Endothelial cell (in vitro differentiated cells): ENCODE data around the gene ABLIM2. TPM values are rescaled to one million over a fixed set of nuclear protein-coding genes. Genes with fewer than 3 reads are reported as not detected.

Experiments used
- DNase-seq: peaks from one replicate; pipeline ENCODE4 v3.0.0; 2021; ENCODE audit warnings: low spot score
- H3K27ac Mint-ChIP-seq: one replicate; pipeline ENCODE4 v1.8.0; 2021; ENCODE audit warnings: mixed read lengths, inconsistent platforms; ENCODE audit not compliant: unreplicated experiment
- H3K27me3 Mint-ChIP-seq: one replicate; pipeline ENCODE4 v1.8.0; 2021; ENCODE audit warnings: mild to moderate bottlenecking, moderate library complexity, mixed read lengths, inconsistent platforms; ENCODE audit not compliant: unreplicated experiment
- H3K36me3 Mint-ChIP-seq: one replicate; pipeline ENCODE4 v1.8.0; 2021; ENCODE audit warnings: mild to moderate bottlenecking, low read depth, mixed read lengths, inconsistent platforms; ENCODE audit not compliant: unreplicated experiment
- H3K4me1 Mint-ChIP-seq: one replicate; pipeline ENCODE4 v1.8.0; 2021; ENCODE audit warnings: mild to moderate bottlenecking, mixed read lengths, inconsistent platforms; ENCODE audit not compliant: unreplicated experiment
- H3K4me3 Mint-ChIP-seq: one replicate; pipeline ENCODE4 v1.8.0; 2021; ENCODE audit warnings: mild to moderate bottlenecking, mixed read lengths, inconsistent platforms; ENCODE audit not compliant: unreplicated experiment
- H3K9me3 Mint-ChIP-seq: one replicate; pipeline ENCODE4 v1.8.0; 2021; ENCODE audit warnings: mixed read lengths, inconsistent platforms; ENCODE audit not compliant: unreplicated experiment
- total RNA-seq: library from RNA; stranded (reverse); fragmentation: NEBNext Ultra II Directional; extraction: Animal tissue kit (Norgen Biotek cat#: 25700); gene quantifications from one replicate; pipeline ENCODE4 v1.2.1, GENCODE V29; 2021; ENCODE audit not compliant: unreplicated experiment
- TF ChIP-seq, protein P1 (sequence below): fragments of 200-600 bp; sonication (generic); IDR thresholded peaks from one replicate; pipeline ENCODE4 v1.5.0; 2021; ENCODE audit warnings: antibody characterized with exemption; ENCODE audit not compliant: unreplicated experiment

The ABLIM2 gene
- total RNA-seq, 1 donor from 2014 or later, result 0.74 TPM

DNA sequence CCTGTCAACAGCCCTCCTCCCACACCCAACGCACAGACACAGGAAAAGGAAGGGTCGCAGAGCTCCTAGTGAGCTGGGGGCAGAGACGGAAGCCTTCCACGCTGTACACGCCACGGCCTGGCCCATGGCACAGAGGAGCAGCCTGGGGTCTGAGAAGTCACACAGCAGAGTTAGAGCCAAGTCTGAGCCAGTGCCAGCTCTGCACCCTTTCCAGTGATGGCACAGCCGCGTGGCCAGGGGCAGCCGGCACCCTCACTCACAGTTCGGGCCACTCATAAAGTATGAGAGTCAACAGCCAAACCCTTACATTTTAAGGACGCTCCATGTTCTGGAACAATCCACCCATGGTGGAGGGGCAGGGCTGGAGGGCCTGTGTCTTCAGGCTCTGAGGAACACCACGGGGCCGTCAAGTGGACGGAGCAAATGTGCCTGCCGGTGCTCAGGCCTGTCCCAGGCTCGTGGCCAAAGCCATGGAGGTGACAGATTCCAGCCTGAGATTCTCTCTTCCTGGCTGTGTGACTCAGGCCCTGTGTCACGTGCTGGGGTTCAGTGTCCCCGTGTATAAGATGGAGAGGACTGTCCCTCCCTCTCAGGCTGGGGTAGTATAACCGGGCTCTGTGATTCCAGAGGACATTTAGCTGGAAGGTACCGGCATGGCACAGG is 91.2 kb downstream of the ABLIM2 start:
- Mint-ChIP-seq H3K4me1 (no peaks in the 10 kb centered on the region), H3K27ac (no peak overlapping the region), H3K9me3 (peaks cover 21% of the 10 kb centered on the region), H3K36me3 (peaks cover 14% of the 10 kb centered on the region), H3K4me3 (no peak overlapping the region), H3K27me3 (peaks cover 5% of the 10 kb centered on the region)
- TF ChIP-seq, protein P1, sequence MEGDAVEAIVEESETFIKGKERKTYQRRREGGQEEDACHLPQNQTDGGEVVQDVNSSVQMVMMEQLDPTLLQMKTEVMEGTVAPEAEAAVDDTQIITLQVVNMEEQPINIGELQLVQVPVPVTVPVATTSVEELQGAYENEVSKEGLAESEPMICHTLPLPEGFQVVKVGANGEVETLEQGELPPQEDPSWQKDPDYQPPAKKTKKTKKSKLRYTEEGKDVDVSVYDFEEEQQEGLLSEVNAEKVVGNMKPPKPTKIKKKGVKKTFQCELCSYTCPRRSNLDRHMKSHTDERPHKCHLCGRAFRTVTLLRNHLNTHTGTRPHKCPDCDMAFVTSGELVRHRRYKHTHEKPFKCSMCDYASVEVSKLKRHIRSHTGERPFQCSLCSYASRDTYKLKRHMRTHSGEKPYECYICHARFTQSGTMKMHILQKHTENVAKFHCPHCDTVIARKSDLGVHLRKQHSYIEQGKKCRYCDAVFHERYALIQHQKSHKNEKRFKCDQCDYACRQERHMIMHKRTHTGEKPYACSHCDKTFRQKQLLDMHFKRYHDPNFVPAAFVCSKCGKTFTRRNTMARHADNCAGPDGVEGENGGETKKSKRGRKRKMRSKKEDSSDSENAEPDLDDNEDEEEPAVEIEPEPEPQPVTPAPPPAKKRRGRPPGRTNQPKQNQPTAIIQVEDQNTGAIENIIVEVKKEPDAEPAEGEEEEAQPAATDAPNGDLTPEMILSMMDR, result no peak
- DNase-seq, result no peak

DNA sequence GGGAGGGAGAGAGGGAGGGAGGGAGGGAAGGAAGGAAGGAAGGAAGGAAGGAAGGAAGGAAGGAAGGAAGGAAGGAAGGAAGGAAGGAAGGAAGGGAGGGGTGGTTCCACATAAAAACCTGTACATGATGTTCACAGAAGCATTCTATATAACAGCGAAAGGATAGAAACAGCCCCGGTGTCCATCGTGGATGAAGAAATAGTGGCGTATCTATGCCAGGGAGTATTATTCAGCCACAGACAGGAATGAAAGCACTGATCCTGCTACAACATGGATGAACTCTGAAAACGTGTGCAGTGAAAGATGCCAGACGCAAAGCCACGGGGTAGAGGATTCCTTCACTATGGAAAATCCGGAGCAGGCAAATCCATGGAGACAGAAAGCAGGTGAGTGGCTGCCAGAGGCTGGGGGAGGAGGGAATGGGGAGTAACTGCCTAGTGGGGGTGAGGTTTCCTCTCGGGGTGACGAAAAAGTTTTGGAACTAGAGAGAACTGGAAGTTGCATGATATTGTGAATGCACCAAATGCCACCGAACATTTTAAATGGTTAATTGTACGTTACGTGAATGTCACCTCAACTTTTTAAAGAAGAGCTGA is 92.2 kb downstream of the ABLIM2 start:
- TF ChIP-seq, protein P1, result no peak
- Mint-ChIP-seq H3K27ac (no peak overlapping the region), H3K36me3 (peaks cover 14% of the 10 kb centered on the region), H3K9me3 (peaks cover 21% of the 10 kb centered on the region), H3K27me3 (peaks cover 5% of the 10 kb centered on the region), H3K4me1 (no peaks in the 10 kb centered on the region), H3K4me3 (no peak overlapping the region)
- DNase-seq, result no peak

DNA sequence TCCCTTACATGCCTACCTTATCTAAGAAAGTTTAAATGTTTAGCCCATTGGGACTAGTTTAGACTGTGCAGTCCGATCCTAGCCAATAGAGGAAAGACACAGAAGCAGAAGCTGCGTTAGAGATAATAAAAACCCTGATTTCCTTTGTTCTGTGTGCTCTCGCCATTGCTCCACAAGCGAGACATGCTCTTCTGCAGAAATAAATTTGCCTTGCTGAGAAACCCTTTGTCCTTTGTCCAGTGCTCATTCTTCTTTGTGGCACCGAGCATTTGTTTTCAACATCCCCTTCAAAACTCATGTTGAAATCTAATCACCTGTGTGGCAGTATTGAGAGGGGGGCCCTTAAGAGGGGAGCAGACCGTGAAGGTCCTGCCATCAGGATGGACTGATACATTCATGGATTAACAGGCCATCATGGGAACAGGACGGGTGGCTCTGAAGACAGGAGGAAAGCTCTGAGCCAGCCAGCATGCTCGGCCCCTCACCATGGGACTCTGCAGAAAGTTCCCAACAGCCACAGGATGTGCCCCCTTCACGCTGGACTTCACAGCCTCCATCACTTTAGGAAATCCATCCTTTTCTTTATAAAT is 94.5 kb downstream of the ABLIM2 start:
- TF ChIP-seq, protein P1, result no peak
- Mint-ChIP-seq H3K9me3 (peaks cover 21% of the 10 kb centered on the region), H3K27me3 (peaks cover 9% of the 10 kb centered on the region), H3K36me3 (peaks cover 14% of the 10 kb centered on the region), H3K4me1 (no peaks in the 10 kb centered on the region), H3K4me3 (peak overlapping the region; percentile 63), H3K27ac (no peak overlapping the region)
- DNase-seq, result no peak

DNA sequence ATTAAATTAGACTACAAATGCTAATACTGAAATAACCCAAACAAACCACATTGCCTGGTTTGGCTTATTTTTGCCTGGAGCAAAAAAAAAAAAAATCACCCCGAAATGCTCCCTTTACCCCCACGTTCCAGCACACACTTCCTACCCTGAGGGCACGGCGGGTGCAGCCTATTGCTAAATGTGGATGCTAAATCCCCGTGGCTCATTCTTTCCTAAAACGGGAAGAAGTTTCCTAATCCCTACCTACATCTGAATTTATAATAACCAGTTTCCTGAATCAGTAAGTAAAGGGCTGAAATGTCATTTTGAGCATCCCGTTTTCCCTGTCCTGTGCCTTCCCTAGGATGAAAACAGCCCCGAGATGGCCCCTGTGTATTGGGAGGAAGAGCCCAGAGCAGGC is 97.0 kb downstream of the ABLIM2 start:
- DNase-seq, result no peak
- peaks cover 21% of the 10 kb centered on the region for H3K9me3 Mint-ChIP-seq
- H3K27me3 Mint-ChIP-seq, result peaks cover 9% of the 10 kb centered on the region
- no peak overlapping the region for H3K4me3 Mint-ChIP-seq
- TF ChIP-seq, protein P1, result no peak
- H3K36me3 Mint-ChIP-seq, result peaks cover 19% of the 10 kb centered on the region
- no peak overlapping the region for H3K27ac Mint-ChIP-seq
- no peaks in the 10 kb centered on the region for H3K4me1 Mint-ChIP-seq

DNA sequence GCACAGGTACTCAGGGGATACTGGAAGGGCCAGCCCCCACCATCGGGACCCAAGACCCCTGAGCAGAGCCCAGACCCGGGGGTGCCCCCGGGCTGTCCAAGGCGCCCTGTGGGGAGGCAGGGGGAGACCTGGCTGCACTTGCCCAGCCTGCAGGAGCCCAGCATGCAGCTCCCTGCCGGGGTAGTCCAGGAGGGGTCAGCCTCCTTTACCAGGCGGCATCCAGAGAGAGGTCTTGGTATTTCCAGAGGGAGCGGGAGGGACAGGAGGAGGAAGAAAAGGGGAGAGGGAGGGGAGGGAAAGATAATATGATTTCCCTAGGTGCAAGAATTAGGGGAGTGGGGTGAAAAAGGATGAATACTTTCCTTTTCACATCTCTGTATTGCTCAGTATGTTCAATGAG is 97.5 kb downstream of the ABLIM2 start:
- no peak for DNase-seq
- H3K4me1 Mint-ChIP-seq, result no peaks in the 10 kb centered on the region
- H3K27me3 Mint-ChIP-seq, result peaks cover 9% of the 10 kb centered on the region
- H3K9me3 Mint-ChIP-seq, result peaks cover 21% of the 10 kb centered on the region
- no peak overlapping the region for H3K4me3 Mint-ChIP-seq
- no peak overlapping the region for H3K27ac Mint-ChIP-seq
- TF ChIP-seq, protein P1, result no peak
- peaks cover 19% of the 10 kb centered on the region for H3K36me3 Mint-ChIP-seq
